Measurements from ENCODE around the gene CAMSAP3.

DNA sequence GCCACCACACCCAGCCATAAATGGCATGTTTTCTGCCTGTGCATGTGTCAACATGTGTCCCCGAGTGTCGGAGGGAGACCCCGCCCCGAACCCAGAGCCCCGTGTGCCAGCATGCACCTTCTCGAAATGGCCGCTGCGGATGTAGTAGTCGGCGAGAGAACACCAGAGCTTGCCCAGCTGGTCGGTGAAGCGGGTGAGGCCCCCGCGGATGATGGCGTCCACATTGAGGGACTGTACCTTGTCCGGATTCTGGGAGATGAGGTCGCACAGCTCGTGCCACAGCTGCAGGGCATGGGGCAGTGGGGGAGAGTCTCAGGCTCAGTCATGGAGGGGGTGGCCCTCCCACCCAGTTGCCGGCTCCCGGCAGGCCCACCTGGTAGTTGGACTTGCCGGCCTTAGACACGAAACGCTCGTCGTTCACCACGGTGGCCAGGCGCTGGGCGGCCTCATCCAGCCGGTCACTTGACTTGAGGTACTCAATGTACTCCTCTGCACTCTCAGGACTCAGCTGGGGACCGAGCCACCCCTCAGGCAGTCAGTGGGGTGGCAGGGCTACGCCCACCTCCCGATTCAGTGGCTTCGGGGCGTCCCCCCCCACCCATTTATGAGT is 30.2 kb downstream of the CAMSAP3 start:
- no peak for TF ChIP-seq POLR2AphosphoS5 (IDR thresholded peaks at IDR 0.05; ENCODE audit: low read depth, low read length)
- TF ChIP-seq, protein P1, sequence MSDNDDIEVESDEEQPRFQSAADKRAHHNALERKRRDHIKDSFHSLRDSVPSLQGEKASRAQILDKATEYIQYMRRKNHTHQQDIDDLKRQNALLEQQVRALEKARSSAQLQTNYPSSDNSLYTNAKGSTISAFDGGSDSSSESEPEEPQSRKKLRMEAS (IDR thresholded peaks at IDR 0.05; ENCODE audit: low read depth) = no peak
- TF ChIP-seq, protein P2, sequence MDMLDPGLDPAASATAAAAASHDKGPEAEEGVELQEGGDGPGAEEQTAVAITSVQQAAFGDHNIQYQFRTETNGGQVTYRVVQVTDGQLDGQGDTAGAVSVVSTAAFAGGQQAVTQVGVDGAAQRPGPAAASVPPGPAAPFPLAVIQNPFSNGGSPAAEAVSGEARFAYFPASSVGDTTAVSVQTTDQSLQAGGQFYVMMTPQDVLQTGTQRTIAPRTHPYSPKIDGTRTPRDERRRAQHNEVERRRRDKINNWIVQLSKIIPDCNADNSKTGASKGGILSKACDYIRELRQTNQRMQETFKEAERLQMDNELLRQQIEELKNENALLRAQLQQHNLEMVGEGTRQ (IDR thresholded peaks at IDR 0.05; ENCODE audit: borderline replicate concordance, low read depth, low read length) = no peak
- TF ChIP-seq, protein P3, sequence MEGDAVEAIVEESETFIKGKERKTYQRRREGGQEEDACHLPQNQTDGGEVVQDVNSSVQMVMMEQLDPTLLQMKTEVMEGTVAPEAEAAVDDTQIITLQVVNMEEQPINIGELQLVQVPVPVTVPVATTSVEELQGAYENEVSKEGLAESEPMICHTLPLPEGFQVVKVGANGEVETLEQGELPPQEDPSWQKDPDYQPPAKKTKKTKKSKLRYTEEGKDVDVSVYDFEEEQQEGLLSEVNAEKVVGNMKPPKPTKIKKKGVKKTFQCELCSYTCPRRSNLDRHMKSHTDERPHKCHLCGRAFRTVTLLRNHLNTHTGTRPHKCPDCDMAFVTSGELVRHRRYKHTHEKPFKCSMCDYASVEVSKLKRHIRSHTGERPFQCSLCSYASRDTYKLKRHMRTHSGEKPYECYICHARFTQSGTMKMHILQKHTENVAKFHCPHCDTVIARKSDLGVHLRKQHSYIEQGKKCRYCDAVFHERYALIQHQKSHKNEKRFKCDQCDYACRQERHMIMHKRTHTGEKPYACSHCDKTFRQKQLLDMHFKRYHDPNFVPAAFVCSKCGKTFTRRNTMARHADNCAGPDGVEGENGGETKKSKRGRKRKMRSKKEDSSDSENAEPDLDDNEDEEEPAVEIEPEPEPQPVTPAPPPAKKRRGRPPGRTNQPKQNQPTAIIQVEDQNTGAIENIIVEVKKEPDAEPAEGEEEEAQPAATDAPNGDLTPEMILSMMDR (IDR thresholded peaks at IDR 0.05) = no peak
- no peak for TF ChIP-seq NRF1 (IDR thresholded peaks at IDR 0.05; ENCODE audit: low read depth, low read length)
- TF ChIP-seq FOXJ3 (CRISPR knock-in tag; IDR thresholded peaks at IDR 0.05) = no peak
- TF ChIP-seq, protein P4, sequence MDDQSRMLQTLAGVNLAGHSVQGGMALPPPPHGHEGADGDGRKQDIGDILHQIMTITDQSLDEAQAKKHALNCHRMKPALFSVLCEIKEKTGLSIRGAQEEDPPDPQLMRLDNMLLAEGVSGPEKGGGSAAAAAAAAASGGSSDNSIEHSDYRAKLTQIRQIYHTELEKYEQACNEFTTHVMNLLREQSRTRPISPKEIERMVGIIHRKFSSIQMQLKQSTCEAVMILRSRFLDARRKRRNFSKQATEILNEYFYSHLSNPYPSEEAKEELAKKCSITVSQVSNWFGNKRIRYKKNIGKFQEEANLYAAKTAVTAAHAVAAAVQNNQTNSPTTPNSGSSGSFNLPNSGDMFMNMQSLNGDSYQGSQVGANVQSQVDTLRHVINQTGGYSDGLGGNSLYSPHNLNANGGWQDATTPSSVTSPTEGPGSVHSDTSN (IDR thresholded peaks at IDR 0.05) = no peak
- no peak for TF ChIP-seq EP300 (IDR thresholded peaks at IDR 0.05; ENCODE audit: borderline replicate concordance in 1 of 2, low read depth in 1 of 2, low read length in 1 of 2)
- no peak for TF ChIP-seq CHD2 (IDR thresholded peaks at IDR 0.05; ENCODE audit: low read length, partially characterized antibody)

Measured in SK-N-SH (cell line).